Dermis microvascular lymphatic vessel endothelial cell (primary cell): ENCODE data around the gene STT3A. TPM values are rescaled to one million over a fixed set of nuclear protein-coding genes. Genes with fewer than 3 reads are reported as not detected.
A peak's percentile ranks its signal among the peaks of the same experiment; 100 is the strongest.

ENCODE experiments used
- DNase-seq, 2 donors: peaks; one replicate each; pipeline versions ENCODE4 v3.0.0 to v3.0.0-alpha.2; 2010; ENCODE audit warnings: low read depth in 2 of 2
- total RNA-seq: library from RNA; depleted of rRNA; stranded (reverse); fragments of >200 nt; gene quantifications from 2 replicates; pipeline ENCODE4 v1.2.1, GENCODE V29; 2014

Gene STT3A
- total RNA-seq, 1 donor from 2014 or later = 164 TPM

DNA sequence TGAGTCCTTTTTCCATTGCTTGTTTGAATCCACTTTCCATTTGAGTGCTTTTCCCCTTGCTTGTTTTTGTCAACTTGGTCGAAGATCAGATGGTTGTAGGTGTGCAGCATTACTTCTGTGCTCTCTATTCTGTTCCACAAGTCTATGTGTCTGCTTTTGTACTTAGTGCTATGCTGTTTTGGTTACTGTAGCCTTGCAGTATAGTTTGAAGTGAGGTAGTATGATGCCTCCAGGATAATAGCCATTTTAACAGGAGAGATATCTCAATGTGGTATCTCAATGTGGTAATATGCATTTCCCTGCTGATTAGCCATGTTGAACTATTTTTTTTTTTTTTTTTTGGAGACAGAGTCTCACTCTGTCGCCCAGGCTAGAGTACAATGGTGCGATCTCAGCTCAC, 71.3 kb downstream of the STT3A start:
- DNase-seq = no peak

DNA sequence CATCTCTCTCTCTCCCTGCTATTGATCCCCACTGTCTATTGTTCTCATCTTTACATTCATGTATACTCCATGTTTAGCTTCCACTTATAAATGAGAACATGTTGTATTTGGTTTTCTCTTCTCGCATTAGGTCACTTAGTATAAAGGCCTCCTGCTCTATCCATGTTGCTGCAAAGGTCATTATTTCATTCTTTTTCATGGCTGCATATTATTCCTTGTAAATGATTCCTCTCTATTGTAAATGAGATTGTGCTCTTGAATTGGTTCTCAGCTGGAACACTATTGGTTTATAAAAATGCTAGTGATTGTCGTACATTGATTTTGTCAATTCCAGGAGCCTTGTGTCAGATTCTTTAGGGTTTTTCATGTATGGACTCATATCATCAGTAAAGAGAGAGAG, 74.5 kb downstream of the STT3A start:
- DNase-seq = no peak

DNA sequence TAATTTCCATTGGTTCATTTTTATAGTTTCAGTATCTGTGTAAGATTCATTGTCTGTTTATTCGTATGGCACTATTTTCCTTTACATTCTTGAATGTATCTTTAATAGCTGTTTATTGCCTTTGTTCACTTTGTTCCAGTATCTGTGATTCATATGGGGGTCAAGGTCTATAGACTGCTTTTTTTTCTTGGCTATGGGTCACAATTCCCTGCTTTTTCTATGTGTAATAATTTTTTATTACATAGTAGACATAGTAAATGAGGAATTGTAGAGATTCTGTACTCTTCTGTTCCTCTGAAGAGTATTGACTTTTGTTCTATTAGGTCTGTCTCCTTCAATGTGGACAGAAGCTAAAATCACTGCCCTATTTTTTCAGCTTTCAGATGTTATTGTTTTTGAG, 77.5 kb downstream of the STT3A start:
- peak in 1 of 2 donors; percentile 43 for DNase-seq

DNA sequence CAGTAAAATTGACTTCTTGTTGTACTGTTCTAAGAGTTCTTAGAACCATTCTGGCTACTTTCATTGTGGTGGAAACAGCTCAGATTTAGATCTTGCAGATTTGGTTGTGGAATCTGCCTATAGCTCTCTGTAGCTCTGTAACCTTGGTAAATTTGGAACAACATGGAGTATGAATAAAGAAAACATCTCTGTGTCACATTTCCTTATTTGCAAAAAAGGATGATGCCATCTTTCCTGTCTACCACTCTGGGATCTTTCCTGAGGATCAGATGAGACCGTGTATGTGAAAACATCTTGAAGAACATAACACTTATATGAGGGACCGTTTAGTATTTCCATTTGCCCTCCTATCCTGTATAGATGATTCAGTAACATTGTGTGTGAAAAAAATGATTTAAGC, 78.9 kb downstream of the STT3A start:
- peak in 1 of 2 donors; percentile 65 for DNase-seq

Other genes with a start within 250 kb of the STT3A start
- gene FEZ1, start 96.6 kb upstream of the STT3A start, total RNA-seq = 35.9 and 45.5 TPM in 2 replicates
- gene EI24, start 23.4 kb upstream of the STT3A start, total RNA-seq = 103 and 111 TPM in 2 replicates
- gene CHEK1, start 32.3 kb downstream of the STT3A start, total RNA-seq = 12.6 and 27.0 TPM in 2 replicates
- 0.13 TPM in 1 of 2 replicates, not detected in the other for gene ACRV1, start 88.0 kb downstream of the STT3A start, total RNA-seq
- not detected in 2 replicates for gene PATE1, start 153.4 kb downstream of the STT3A start, total RNA-seq
- gene PATE2, start 186.0 kb downstream of the STT3A start, total RNA-seq = 0.13 TPM in 1 of 2 replicates, not detected in the other
- gene PATE3, start 195.3 kb downstream of the STT3A start, total RNA-seq = not detected in 2 replicates
- gene PATE4, start 240.5 kb downstream of the STT3A start, total RNA-seq = not detected in 2 replicates